ENCODE measurements around the gene ATP1A2. TPM values are rescaled to one million over a fixed set of nuclear protein-coding genes. Genes with fewer than 3 reads are reported as not detected.

ATP1A2 gene
- total and polyA plus RNA-seq, 2 donors (not counting 1 experiment from before 2014, with no cell fraction given), result not detected

- no peaks in the 10 kb centered on the region for H3K27me3 Mint-ChIP-seq
- Histone ChIP-seq H3K79me2 (ENCODE audit: control insufficient read depth, insufficient read depth, low read length) (peaks cover 36% of the 10 kb centered on the region), H3K4me1 (ENCODE audit: control insufficient read depth in 2 of 2, insufficient read depth in 2 of 2, low read length in 2 of 2) (peaks cover 32 to 42% of the 10 kb centered on the region in 2 donors), H3K9me3 (ENCODE audit: control extremely low read depth in 1 of 3, control insufficient read depth in 2 of 3, insufficient read depth in 1 of 3, low read length in 2 of 3) (no peaks in the 10 kb centered on the region), H3K4me3 (ENCODE audit: control extremely low read depth in 1 of 5, extremely low read depth in 1 of 5, insufficient read depth in 1 of 5, low read depth in 2 of 5, low read length in 4 of 5) (peak overlapping the region in 1 of 5 experiments; percentile 1), H2AFZ (ENCODE audit: insufficient read depth, low read depth, low read length, poor library complexity, severe bottlenecking) (no peak overlapping the region), H3K27ac (ENCODE audit: low read length in 2 of 2) (no peak overlapping the region), H4K20me1 (ENCODE audit: control insufficient read depth, insufficient read depth, low read length, poor library complexity, severe bottlenecking) (peaks cover 61% of the 10 kb centered on the region), H3K9ac (ENCODE audit: low read length) (no peak overlapping the region), H3K4me2 (replicated peaks; ENCODE audit: low read depth, low read length, poor library complexity, severe bottlenecking) (peak overlapping the region; percentile 93), H3K27me3 (replicated peaks in 1 of 4; ENCODE audit: control extremely low read depth in 1 of 4, control insufficient read depth in 3 of 4, insufficient read depth in 4 of 4, low read length in 3 of 4) (no peaks in the 10 kb centered on the region), H3K36me3 (replicated peaks in 1 of 2; ENCODE audit: control extremely low read depth in 1 of 2, control insufficient read depth in 1 of 2, extremely low read depth in 1 of 2, insufficient read depth in 2 of 2, low read length in 1 of 2) (peaks cover 3 to 41% of the 10 kb centered on the region in 2 experiments)
- CTCF ChIA-PET, result interaction anchor here (0.5 to 6.5 kb wide), 9 partner anchors 11 to 964 kb away, joined by 3 to 60 read pairs (median 5); no protein-coding TSS in a partner anchor
- TF ChIP-seq, protein P1, sequence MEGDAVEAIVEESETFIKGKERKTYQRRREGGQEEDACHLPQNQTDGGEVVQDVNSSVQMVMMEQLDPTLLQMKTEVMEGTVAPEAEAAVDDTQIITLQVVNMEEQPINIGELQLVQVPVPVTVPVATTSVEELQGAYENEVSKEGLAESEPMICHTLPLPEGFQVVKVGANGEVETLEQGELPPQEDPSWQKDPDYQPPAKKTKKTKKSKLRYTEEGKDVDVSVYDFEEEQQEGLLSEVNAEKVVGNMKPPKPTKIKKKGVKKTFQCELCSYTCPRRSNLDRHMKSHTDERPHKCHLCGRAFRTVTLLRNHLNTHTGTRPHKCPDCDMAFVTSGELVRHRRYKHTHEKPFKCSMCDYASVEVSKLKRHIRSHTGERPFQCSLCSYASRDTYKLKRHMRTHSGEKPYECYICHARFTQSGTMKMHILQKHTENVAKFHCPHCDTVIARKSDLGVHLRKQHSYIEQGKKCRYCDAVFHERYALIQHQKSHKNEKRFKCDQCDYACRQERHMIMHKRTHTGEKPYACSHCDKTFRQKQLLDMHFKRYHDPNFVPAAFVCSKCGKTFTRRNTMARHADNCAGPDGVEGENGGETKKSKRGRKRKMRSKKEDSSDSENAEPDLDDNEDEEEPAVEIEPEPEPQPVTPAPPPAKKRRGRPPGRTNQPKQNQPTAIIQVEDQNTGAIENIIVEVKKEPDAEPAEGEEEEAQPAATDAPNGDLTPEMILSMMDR (IDR thresholded peaks at IDR 0.05), result no peak
- no peak for TF ChIP-seq EZH2 (IDR thresholded peaks at IDR 0.05; ENCODE audit: borderline replicate concordance, insufficient read depth, low read depth, low read length, poor library complexity, severe bottlenecking)
- H3K4me1 Mint-ChIP-seq, result peaks cover 43% of the 10 kb centered on the region
- peak overlapping the region; percentile 94 for H3K4me3 Mint-ChIP-seq
- no peaks in the 10 kb centered on the region for H3K9me3 Mint-ChIP-seq (ENCODE audit: insufficient read depth)
- H3K27ac Mint-ChIP-seq, result peak overlapping the region; percentile 79
- 77% methylated on average over 4 of the region's 4 CpGs for WGBS (ENCODE audit: insufficient coverage)
- DNase-seq (no peak), ATAC-seq (ENCODE audit: low read depth) (no peak)
- POLR2A ChIA-PET, result interaction anchor here (2.0 kb wide), 1 partner anchor 166 kb away, joined by 6 read pairs; the partner anchor contains the start of gene DCAF8
- intact Hi-C loops (cut with micrococcal nuclease), result loop anchor here (5.0 to 10.0 kb wide), 2 partner anchors 174 to 1298 kb away; no protein-coding TSS in a partner anchor
Observed at GRCh38 chr1:160096274-160097116, 19.1 kb upstream of the ATP1A2 start.
